Inflammatory macrophage treated with lipopolysaccharide for 1 hour (primary cell): ENCODE results near the gene LBX1.

ENCODE experiments used
- DNase-seq, 2 donors: peaks; one replicate each; pipeline ENCODE4 v3.0.0-alpha.2; 2020 to 2022

LBX1 gene

DNA sequence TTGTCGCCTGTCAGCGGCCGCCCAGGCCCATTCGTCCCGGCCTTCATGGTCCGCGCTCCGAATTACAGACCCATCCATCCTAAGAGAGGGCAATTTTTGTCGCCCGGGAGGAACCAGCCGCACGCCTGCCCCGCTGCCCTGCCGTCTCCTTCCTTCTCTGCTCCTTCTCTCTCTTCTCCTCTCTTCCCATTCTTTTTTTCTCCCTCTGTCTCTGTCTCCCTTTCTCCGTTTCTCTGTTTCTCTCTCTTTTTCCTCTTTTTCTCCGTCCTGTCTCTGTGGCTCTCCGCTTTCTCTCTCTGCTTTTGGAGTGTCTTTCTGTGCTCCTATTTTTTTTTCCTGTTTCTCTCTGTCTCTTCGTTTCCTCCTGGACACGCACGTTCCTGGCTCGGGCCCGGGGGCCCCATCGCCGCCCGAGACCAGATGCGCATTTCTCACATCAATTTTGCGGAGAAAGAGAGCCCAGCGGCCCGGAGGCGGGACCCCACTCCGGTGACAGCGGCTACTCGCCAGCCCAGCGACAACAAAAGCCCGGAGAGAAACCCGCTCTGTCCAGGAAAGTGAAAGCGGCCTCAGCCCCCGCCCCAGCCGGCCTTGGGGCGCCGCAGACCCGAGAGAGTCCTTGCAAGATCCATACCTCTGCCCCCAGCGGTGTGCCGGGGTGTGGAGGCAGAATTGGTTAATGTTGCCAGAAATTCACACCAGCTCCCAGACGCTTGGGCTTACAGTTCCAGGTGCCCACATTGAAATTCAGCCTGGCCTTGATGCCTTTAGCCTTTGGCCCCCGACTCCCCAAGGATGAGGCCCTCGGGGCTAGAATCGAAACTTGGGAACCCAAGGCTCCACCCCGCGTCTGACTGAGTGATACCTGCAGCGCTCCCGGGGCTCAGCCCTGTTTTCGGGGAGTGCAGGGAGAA is 4.1 kb downstream of the LBX1 start:
- DNase-seq, result no peak

DNA sequence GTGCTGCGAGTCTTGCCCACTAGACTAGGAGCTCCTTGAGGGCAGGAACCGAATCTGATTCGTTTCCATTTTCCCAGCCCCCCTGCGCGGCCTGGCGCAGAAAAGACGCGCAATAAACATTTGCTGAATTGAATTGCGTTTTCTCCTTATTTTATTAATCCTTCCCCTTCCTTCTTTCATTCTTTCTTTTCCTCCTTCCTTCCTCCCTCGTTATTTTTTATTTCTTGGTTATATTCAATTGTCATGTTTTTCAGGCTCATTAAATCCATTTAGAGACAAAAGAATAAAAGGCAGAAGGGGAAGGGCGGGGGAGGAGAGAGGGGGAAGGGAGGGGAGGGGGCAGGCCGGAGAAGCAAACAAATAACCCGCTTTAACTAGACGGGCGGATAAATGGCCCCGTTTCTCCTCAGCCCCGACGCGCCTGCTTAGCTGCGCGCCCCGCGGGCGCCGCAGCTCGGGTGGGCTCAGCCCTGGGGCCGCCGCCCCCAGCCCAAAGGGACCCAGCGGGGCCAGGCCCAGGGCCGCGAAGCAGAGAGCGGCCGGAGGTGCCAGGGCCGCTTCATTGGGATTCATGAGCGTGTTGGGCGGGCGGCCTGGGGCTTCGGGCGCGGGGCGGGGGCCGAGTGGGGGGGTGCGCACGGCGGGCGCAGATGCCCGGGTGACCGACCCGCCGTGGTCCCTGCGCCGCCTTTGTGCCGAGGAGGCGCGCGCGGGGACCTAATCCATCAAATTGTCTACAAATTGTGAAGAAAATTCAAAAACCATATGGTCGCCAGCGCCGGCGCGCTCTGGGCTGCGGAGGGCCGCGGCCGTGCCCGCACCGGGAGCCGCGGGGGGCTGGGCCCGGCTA is 5.0 kb downstream of the LBX1 start:
- no peak for DNase-seq

DNA sequence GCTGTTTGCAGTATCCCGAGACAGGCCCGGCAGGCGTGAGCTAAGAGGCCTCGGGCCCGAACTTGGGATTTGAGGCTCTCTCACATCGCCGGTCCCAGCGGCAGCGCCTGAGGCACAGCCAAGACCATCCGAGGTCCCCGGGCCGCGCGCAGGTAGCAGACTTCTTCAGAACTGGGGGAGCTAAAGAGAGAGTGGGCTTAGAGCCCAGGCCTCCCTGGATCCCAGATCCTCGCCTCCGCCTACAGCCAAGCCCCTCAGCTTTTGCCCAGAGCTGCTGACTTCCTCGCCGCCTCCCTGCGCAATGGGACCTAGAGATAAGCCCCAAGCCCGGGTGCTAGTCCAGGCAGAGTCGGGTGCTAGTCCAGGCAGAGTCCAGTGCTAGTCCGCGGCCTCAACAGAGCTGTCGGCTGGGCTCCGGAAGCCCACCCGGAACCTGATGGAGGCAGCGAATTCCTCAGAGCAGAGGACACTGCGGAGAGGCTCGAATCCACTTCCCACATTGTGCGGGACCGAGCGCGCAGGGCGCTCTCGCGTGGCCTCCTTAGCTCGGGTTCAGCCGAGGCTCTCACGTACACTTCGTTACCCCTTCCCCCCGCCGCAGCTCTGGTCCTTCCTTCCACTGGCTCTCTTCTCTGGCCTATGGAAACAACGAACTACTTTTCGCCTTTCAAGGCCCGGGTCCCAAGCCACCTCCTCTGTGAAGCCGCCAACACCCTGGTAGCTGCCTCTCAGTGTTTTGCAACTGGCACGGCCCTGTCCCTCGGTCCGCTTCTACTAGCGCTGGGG is 5.8 kb downstream of the LBX1 start:
- no peak for DNase-seq

DNA sequence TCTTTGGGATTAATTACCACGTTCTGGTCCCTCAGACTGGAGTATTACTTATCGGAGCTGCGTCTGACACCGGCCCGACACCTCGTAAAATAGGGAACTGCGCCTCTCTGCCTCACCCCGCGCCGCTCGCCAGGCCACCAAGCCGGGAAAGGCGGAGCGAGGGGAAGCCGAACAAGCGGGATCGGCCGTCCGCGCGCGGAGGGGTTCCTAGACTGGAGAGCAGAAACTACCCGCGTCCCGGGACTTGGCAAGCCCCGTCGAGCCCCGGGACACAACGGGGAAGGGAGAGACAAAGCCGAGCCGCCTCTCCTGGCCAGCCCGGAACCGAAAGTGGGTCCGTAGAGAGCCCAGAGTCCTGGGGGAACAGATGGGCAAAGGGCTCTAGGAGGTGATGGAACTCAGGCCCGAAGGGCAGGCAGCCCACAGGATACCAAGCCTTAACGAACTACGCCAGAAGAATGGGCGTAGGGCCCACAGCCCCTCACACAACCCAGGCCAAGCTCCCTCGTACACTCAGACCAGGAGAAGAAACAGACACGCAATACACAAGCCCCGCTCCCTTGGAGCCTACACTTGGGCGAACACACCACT is 6.5 kb downstream of the LBX1 start:
- DNase-seq, result peak; percentile 15 to 45

- no peak for DNase-seq
These were observed 7.2 kb downstream of the LBX1 start for GRCh38 chr10:101221963-101222531.

DNA sequence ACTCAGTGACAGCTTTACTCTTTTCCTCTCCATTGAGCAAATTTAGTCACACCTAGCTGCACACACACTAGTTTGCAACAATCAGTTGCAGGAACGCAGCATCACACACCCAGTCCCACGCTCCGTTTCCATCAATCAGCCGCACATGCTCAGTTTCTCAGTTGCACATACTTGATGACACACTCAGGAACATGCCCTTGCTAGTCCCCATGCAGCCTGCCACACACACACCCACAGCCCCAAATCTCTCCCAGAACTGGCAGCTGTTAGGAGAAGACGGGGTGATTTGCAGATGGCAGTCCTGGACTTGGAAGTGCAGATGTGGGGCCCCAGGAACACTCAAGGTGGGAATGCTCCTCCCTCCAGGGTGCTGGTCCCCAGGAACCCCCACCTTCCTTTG is 7.7 kb downstream of the LBX1 start:
- no peak for DNase-seq

DNA sequence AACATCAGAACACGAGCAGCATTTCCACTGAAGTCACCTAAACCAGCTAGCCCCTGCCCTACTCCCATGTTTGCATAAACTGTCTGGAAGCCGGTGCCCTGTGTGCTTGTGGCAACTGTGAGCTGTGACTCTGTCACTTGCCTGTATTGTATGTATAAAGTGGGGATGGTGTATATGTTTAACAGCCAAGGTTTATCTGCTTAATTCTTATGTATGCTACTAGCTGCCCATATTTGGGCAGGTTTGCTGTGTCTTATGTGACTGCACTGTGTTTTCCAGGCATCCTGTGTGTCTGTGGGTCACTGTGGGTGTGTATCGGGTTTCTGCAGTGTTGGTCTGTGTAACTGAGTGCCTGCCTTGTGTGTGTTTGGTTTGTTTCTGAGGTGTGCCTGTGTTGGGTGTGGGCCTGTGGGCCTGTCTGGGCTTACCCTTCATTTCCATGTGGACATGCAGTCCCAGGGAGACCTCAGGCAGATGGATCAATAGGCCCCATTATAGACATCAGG is 9.3 kb downstream of the LBX1 start:
- DNase-seq, result no peak

GRCh38 chr10:101219139-101219945 is 9.9 kb downstream of the LBX1 start:
- no peak for DNase-seq

DNA sequence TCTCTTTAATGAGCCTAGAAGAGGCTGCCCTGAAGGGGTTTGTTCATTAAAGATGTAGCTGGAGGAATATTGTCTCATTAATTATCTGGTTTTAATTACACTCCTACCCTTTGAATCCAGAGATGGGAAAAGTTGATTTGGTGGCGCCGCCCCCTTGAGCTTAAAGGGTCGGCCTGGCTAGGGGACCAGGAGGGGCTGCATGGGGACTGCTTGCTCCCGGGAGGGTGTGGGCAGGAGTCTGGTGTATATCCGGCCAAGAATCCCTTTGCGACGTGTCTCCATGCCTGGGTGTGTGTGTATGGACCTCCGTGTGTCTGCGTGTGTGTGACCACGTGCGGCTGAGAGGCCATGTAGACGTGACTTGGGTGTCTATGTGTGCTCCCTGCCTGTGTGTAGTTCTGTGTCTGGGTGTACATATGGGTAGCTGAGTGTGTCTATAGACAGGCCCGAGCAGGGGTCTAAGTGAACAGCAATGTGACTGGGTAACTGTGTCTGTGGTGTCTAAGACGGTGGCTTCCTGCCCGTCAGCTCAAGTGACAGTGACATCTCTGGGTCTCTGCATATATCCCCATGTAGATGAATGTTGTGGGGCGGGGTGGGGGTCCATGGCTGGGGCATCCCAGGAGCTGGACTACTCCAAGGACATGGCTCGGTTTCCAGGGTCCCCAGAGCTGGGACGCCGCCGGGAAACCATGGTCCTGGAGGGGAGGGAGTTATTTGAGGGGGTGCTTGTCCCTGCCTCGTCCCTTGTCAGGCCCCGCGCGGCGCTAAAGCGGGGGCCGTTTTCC is 10.7 kb downstream of the LBX1 start:
- DNase-seq, result no peak

DNA sequence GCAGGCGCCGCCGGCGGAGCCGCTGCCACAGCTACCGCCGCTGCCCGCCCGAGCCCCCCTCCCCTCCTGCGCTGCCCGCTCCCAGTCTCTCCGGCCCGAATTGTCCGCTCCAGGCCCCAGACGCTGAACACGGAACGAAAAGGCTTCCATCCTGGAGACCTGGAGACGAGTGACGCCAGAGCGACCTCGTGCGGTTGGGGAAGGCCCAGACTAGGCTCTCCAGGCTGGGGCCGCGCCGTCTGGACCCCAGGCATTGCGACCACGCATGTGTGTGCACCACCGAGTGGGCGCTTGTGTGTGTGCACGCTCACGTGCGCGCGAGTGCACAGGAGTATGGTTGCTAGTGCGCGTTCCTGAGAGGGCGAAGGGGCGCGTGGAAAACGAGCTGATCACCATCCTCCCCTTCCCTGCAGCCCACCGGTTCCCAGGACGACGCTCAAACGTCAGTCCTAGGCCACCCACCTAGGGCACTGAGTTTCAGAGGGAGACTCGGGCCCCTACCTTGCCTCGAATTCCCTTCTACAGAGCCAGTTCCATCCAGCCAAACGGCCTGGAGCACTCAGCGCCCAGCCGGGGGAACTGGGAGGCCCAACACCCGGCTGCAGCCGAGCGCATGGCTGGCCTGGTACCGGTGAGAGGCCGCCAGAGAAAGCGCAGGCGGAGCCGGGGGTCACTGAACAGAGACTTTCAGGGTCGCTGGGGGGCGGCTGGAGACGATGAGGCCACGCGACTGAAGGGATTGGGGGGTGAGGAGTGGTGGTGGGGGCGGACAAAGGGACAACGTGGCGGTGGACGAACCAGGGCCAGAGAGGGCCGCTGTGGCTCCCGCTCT is 11.6 kb downstream of the LBX1 start:
- DNase-seq, result peak; percentile 16 to 28

GRCh38 chr10:101217044-101217425 is 12.2 kb downstream of the LBX1 start:
- no peak for DNase-seq

- DNase-seq, result no peak
These were observed 12.8 kb downstream of the LBX1 start for GRCh38 chr10:101216207-101217043.

DNA sequence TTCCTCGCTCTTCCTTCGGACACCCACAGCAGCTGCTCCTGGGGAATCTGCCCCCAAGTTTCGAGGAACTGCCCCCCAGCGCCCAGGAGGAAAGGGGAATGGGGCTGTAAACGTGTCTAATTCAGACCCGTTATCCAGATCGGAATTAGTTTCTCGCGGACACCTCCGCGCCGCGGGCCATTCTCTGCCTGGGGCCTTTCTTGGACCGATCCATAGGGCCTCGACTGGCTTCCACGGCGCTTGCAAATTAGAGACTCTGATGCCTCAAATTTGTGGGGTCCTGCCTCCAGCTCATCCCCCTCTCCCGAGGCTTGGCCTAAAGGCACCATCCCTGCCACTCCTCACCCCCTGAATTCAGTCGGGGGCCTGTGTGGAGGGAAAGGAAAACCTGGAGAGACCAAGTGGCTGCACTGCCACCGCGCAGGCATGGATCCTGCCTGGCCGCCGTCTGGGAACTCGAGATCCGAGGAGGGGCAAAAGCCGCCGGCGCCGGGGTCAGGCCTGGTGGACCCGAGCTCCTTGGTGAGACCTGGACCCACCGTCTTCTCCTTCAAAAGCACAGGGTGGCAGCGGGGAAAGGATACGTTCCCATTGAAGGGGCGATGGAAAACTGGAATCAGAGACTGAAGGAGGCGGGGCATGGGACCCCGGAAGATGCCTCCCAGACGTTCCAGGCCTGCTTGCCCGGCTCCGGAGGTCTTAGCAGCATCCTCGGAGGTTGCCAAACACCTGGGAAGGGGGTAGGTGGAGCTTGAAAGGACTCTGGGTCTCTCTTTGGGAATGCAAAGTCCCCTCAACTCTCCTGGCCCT is 13.7 kb downstream of the LBX1 start:
- DNase-seq, result no peak

DNA sequence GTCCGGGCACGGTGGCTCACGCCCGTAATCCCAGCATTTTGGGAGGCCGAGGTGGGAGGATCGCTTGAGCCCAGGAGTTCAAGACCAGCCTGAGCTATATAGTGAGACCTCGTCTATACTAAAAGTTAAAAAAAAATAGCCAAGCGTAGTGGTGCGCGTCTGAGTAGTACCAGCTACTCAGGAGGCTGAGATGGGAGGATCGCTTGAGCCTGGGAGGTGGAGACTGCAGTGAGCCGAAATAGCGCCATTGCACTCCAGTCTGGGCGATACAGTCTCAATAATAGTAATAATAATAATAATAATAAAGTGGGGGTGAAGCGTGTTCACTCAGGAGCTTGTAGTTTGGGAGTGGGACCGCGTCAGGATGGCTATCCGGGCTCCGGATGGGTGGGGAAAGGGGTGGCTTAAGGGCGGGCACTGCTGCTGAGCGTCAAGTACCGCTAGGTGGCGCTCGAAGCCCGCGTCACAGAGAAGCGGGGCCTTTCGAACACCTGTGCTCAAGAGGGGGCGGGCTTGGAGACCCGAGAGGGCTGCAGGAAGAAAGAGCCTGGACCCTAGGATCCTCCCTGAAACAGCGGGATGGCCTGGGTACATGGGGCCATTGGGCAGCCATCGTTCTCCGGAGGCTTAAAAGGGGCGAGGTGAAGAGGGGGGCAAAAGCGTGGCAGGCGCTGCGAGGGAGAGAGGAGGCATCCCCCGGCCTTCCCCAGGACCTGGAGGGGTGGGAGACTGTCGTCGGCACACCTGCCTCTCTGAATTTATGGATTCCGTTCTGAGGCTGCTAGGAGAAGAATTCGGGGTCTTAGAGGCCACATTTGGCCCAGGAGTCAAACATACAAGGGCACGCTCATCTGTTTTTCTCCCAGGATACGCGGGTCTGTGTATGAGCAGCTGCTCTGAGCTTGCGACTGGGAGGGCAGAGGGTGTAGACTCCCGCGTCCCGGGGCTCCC is 14.5 kb downstream of the LBX1 start:
- peak; percentile 20 to 61 for DNase-seq

GRCh38 chr10:101208543-101208942 is 20.7 kb downstream of the LBX1 start:
- DNase-seq, result no peak

DNA sequence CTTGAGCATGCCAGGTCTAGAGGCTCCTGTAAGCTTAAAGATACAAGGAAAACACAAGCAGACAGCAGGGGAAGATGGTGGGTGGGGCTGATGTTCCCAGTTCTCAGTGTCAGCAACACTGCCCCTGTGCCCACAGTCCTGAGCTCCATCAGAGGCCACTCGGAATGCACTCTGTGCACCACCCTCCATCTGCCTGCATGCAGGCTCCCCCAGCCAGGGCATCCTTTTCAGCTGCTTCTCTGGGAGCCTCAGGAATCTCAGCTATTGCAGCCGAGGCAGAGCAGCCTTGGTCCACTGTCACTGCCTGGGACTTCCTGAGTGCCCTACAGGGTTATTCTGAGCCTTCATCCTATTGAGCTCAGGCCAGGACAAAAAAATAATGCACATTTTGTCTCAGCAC is 22.2 kb downstream of the LBX1 start:
- DNase-seq, result no peak
